ENCODE results near the gene ABHD1.

- TF ChIP-seq CTCF (IDR thresholded peaks at IDR 0.05; ENCODE audit: poor library complexity, severe bottlenecking) (no peak), EP300 (conservative IDR thresholded peaks at IDR 0.05; ENCODE audit: poor library complexity, severe bottlenecking) (no peak), POLR2AphosphoS5 (IDR thresholded peaks at IDR 0.05) (no peak), EZH2 (IDR thresholded peaks at IDR 0.05; ENCODE audit: borderline replicate concordance, insufficient read depth, low read length, poor library complexity, severe bottlenecking) (no peak), SMC3 (conservative IDR thresholded peaks at IDR 0.05; ENCODE audit: poor library complexity) (no peak), REST (IDR thresholded peaks at IDR 0.05; ENCODE audit: borderline replicate concordance) (no peak)
Observed at GRCh38 chr2:27155069-27155520, 31.5 kb downstream of the ABHD1 start.

Data from neural cell (in vitro differentiated cells).